NCI-H187 treated with DMSO at 0.1 percent for 48 hours (cell line): ENCODE data around the gene PLAGL2.

Experiments
- DNase-seq: peaks from one replicate; lab custom pipeline; 2025; lab: John Stamatoyannopoulos, UW

Gene PLAGL2

DNA sequence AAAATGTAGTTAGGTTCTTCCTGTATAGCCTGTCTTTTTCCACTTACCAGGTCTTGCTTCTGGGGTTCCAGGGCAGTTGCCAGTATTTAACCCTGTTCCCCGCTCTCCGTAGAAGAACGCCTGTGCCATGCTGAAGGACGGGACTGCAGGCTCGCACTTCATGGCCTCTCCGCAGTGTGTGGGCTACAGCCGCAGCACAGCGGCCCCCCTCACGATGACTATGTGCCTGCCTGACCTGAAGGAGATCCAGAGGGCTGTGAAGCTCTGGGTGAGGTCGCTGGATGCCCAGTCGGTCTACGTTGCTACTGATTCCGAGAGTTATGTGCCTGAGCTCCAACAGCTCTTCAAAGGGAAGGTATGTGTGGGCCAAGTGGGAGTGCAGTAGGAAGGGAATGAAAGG lies 23.2 kb upstream of the PLAGL2 start:
- DNase-seq: no peak

- no peak for DNase-seq
These were observed 21.8 kb upstream of the PLAGL2 start for GRCh38 chr20:32229251-32229747.

GRCh38 chr20:32227744-32228688 lies 20.5 kb upstream of the PLAGL2 start:
- DNase-seq: no peak

- DNase-seq: no peak
These were observed 19.8 kb upstream of the PLAGL2 start for GRCh38 chr20:32227306-32227705.

GRCh38 chr20:32226391-32226790 lies 18.8 kb upstream of the PLAGL2 start:
- no peak for DNase-seq

DNA sequence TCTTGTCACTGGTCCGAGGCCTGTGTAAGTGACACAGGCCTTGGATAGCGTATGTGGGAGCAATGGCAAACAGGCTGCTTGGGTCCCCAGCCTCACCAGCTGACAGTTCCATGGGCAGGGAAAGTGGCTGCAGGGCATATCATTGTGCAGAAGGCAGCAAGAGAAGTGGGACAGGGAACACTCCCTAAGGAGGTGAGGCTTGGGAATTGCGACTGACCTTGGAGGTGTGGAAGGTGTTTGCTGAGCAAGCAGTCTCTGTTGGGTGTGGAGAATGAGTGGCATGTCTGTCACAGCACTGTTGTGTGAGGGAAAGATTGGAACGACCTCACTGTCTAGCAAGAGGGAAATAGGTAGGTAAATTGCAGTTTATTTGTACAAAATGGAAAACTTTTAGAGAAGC lies 16.9 kb upstream of the PLAGL2 start:
- DNase-seq: no peak

DNA sequence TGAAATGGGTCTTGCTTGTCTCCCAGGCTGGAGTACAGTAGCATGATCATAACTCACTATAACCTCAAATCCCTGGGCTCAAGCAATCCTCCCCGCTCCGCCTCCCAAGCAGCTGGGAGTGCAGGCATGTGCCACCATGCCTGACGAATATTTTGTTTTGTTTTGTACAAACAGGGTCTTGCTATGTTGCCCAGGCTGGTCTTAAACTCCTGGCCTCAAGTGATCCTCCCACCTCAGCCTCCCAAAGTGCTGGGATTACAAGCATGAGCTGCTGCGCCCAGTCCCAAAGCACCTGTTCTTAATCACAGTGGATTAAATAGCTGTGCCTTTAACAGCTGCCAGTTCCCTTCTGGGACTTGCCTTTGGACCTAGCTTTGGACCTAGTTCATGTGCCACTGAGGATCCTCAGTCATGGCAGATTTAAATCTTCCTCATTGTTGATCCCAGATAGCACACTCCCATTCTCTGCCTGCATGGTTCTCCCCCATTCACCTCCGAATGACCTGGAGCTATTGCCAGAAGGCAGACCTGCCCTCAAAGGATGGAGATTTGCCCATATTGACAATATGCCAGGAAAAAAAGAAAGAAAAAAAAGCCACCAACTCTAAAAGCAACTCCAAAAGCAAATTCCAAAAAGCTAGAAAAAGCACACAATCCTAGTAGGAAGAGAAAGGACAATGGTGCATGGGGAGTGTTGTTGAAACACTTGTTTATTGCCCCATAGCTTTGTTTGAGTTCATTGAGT lies 10.8 kb upstream of the PLAGL2 start:
- DNase-seq: no peak

DNA sequence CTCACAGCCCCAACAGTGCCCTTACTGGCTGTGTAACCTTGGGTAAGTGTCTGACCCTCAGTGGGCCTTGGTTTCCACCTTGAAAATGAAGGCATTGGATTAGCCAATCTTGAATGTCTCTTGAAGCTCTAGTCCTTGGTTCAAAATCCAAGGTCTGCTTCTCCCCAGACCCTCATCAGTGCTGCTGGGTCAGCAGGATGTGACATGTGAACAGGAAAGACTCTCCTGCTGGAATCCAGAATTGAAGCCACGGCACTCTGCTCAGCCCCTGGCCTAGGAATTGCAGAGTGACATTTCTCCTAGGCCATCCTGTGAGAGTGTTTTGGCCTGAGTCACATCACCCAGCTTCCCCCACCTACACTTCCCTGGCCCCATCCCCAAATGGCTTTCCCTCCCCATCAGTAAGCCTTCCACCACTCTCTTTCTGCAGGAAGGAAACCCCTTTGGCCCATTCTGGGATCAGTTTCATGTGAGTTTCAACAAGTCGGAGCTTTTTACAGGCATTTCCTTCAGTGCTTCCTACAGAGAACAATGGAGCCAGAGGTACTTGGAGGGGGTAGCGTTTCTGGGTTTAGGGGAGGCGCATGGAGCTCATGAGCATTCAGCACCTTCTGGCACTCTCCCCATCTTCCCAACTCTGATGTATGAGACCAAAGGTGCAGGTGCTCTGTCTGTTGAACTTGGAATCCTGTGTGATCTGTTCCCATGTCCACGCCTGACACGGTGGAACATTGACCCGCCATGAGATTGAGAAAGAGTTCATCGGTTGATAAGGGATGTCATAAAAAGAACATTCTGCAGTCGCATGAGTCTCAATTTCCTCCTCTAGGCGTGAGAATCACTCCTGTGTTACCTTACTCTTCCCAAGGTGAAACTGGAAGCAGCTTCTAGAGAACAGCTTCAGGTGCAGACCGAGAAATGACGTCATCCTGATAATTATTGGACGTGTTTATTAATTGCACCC lies 8.9 kb upstream of the PLAGL2 start:
- no peak for DNase-seq

DNA sequence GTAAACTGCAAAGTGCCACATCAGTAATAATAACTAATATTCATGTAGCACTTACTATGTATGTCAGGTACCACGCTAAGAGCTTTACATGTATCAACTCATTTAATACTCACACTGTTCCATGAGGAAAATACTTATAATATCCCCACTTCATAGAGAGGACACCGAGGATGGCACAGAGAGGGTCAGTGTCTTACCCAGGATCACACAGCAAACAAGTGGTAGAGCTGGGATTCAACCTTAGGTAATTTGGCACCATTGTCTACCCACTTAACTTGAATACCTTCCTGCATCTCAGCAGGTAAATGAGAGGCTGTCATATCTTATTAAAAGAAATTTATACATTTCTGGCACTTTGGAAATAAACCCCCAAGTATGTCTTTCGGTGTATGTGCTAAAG lies 8.2 kb upstream of the PLAGL2 start:
- DNase-seq: no peak

DNA sequence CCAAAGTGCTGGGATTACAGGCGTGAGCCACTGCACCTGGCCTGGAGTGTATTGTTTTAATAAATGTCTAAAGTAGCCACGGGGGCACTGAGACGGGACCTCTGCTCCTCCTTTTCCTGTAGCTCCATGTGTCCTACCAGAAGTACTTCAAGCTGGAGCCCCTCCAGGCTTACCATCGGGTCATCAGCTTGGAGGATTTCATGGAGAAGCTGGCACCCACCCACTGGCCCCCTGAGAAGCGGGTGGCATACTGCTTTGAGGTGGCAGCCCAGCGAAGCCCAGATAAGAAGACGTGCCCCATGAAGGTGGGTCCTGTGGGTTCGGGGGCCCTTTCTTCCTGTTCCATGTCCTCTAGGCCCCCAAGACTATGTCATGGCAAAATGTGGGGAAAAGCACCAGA lies 7.6 kb upstream of the PLAGL2 start:
- DNase-seq: no peak

- no peak for DNase-seq
These were observed 6.3 kb upstream of the PLAGL2 start for GRCh38 chr20:32213870-32214269.

GRCh38 chr20:32209850-32210605 lies 2.5 kb upstream of the PLAGL2 start:
- DNase-seq: no peak

DNA sequence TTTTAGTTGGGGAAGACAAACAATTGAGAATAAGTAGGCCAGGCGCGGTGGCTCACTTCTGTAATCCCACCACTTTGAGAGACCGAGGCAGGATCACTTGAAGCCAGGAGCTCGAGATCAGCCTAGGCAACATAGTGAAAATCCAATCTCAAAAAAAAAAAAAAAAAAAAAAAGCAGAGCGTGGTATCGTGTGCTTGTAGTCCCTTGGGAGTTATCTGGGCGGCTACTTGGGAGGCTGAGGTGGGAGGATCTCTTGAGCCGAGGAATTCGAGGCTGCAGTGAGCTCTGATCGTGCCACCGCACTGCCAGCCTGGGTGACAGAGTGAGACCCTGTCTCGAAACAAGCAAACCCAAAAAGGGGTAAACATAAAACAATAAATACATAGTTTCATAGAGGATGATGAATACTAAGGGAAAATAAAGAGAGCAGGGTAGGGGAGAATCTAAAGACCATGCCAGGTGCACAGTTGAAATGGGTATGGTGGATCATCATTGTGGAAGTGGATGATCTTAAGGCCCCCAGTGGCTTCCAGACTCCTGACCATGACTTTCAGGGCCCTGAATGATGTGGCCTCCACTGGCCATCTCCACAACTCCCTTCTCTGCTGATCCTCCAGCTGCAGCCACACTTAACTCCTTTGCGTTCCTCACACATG lies 1.1 kb upstream of the PLAGL2 start:
- no peak for DNase-seq

DNA sequence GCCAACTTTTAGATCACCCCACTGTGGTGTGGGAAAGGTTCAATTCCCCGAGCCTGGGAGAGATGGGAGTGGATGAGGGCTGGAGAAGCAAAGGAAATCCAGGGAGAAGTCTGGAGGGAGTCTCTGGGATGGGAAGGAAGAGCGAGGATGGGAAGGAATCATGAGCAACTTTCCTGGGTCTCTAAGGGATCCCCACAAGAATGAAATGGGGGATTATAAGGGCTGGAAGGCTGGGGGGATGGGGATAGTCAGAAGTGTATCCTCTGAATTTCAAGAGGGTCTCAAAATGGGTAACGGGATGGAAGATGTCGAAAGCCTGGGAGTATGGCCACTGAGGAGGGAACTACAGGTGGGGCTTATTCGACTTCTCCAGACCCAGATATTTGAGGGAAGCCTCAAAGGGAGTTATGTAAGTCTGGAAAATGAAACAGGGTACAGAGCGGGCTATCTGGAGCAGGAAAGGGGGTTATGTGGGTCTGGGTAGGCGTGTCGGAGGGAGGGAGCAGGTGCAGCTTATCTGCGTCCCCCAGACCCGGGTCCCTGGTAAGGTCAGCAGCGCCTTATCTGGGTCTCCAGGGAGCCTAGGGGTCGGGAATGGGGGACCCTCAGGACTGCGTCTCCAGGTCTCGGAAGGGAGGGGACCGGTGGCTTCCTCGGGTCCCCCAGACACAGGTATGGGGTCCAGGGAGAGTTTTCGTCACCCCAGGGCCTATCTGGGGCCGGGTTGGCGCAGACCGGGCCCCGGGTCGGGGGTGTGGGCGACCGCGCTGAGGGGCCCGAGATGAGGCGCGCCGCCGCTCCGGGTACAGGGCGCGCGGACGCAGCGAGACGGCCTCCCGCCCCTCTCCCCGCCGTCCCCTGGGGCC lies 550 bp downstream of the PLAGL2 start:
- no peak for DNase-seq

GRCh38 chr20:32205843-32206759 lies 1.4 kb downstream of the PLAGL2 start:
- DNase-seq: no peak

GRCh38 chr20:32205110-32205842 lies 2.3 kb downstream of the PLAGL2 start:
- no peak for DNase-seq

DNA sequence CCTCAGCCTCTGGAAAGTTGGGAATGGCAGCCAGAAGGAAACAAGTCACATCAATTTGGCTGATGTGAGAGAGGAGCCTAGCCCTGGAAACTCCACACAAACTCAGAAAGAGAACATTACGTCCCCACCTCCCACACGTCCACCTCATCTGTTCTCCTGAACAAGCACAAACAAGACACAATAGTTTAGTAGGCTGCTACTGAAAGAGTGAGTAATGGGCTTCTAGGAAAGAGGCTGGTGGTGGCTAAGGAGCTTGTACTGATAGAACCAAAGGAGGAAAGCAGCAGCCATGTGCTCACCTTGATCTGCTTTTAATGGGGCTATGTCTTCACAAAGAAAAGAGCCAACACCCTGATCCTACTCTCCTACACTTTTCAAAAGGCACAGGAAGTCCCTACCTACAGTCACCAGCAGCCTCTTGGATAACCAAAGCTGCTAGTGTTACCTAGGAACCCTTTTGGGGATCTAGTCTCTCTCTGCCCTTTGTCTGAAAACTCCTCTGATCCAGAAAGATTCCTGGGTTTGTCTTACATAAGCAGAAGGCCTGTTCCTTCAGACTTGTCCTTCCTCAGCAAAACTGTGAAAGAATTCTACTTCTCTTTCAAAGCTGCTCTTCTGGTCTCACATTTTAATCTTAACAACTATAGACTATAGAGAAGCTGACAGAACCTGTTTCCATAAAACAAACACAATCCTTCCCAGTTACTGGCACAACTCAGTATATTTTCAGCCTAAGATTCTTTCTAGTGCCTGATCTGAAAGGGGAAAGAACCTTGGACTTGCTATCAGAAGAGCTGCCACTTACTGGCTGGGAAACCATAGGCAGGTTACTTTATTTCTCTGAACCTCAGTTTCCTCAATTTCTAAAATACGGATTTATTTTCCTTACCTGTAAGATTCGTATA lies 3.1 kb downstream of the PLAGL2 start:
- DNase-seq: no peak
